GM21717 (cell line): ENCODE data around the gene DLG5.

Experiments used
- ATAC-seq: cut with Tn5 transposase; IDR thresholded peaks from one replicate; pipeline ENCODE4 v1.9.1; 2021; ENCODE audit warnings: mild to moderate bottlenecking, moderate library complexity; ENCODE audit not compliant: unreplicated experiment

DLG5 gene

DNA sequence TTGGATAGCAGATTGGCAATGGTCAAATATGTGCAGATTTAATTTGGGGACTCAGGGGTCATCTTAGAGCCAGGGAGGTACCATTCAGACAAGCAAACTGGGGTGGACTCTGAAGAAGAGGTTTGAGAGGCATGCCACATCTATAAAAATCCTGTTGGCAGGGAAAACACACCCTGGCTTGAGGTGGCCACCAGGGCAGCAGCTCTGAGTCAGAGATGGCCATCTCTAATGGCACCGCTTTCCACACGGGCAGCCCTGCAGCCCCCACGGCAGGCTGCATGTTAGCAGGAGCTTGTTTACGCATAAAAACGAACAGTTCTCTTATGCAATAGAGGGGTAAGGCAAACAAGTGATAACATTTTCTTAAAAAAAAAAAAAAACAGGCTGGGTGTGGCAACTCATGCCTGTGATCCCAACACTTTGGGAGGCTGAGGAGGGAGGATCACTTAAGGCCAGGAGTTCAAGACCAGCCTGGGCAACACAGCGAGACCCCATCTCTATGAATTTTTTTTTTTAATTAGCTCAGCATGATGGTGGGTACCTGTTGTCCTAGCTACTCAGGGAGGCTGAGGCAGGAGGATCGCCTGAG lies 14.9 kb downstream of the DLG5 start:
- no peak for ATAC-seq

DNA sequence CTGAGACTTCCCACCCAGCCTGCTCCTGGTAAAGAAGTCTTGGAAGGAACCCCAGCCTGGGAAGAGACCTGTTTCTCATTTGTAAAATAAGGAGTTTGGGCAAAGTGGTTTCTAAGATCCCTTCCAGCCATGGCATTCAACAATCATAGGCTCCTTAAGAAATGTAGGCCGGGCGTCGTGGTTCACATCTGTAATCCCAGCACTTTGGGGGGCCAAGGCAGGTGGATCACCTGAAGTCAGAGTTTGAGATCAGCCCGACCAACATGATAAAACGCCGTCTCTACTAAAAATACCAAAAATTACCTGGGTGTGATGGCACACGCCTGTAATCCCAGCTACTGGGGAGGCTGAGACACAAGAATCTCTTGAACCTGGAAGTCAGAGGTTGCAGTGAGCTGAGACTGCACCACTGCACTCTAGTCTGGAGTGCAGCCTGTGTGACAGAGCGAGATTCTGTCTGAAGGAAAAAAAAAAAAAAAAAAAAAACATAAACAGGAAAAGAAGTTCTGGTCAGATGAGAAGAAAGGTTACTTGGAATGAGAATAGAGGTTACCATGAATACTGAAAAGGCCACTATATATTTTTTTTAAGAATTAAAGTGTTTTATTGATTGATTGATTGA lies 15.9 kb downstream of the DLG5 start:
- no peak for ATAC-seq

DNA sequence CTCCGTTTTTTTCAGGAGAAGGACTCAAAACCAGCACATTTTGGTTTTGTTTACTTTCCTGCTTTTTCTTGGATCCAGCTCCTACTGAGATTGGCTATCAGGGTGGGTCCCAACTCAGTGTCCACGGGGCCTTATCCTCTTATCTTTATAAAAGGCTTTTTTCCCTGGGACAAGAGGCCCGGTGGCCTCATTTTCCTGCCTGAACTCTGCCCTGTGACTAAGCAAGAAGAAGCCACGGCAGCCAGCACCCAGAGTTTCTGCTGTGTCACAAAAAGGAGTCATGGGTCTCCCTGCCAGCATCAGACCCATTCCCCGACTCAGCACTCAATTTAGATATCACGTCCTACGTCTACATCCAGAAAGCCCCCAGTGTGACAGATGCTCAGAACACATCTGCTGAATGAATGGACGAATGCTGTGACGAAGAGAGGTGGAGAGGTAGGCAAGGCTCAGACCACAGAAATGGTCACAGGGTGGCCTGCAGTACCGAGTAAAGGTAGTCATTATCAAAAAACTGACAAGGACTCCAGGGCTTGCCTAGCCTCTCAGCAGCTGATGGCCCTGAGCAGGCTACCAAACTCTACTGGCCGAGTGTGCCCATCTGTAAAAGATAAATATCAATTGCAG lies 16.7 kb downstream of the DLG5 start:
- no peak for ATAC-seq

DNA sequence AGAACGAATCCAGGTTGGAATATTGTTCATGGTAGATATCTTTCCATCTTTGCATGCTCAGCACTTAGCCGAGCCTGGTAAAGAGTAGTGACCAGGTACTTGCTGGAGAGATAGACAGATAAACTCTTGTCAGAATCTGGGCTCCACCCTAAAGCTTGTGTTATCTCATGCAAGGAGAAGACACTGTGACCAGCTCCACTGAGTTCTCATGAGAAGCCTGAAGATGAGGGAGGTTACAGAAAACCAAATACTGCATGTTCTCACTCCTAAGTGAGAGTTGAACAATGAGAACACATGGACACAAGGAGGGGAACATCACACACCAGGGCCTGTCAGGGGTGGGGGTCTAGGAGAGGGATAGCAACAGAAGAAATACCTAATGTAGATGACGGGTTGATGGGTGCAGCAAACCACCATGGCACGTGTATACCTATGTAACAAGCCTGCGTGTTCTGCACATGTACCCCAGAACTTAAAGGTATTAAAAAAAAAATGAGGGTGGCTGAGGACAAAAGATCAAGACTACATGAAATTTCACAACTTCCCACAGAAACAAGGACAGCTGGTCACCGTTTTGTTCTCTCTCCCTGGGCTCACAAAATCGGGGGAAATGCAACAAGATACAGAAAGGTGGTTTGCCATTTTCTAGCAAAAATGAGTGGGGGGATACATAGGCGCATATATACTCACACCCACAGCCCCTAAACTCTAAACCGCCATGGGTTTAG lies 17.4 kb downstream of the DLG5 start:
- ATAC-seq = no peak

DNA sequence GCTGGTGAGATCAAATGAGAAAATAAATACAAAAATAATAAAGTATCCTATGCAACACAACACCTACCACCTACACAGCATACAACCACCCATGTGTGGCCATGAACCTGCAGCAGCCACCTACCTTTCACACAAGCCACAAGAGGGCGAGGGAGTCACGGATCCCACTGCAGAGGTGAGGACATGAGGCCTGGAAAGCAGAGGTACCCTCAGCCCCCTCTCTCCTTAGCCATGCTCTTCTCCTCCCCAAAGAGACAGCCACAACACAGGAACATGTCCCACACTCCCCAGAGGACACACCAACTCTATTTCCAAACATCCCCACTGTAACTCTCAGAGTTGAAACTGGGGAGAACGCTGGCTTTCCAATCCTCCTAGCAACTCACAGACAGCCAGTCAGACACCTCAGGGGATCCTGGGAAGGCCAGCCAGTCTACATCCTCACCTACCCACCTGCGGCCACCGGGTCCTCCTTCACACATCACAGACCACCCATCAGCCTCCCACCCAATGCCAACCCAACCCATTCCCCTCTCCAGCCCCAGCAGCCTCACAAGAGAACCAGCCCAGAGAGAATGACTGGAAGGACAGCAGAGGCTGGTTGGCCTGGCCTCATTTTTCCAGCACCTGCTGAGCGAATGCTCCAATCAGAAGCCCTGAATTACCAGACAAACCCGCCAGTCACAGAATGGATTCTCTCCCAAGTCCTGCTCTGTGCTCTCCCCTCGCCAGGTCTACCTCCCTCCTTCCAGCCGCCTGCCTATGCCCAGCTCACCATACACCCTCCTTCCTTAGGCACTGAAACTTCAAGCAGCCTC lies 18.4 kb downstream of the DLG5 start:
- ATAC-seq = no peak

DNA sequence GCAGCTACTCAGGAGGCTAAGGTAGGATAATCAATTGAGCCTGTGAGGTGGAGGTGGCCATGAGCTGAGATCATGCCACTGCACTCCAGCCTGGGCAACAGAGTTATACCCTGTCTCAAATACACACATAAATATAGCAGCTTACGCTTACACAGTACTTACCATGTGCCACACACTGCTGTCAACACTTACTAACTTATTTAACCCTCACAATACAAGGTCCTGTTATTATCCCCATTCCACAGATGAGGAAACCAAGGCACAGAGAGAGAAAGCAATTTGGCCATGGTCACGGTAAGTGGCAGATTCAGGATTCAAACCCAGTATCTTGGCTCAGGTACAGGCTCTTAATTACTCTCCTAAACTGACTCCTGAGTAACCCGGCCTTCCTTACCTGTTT lies 19.1 kb downstream of the DLG5 start:
- no peak for ATAC-seq

DNA sequence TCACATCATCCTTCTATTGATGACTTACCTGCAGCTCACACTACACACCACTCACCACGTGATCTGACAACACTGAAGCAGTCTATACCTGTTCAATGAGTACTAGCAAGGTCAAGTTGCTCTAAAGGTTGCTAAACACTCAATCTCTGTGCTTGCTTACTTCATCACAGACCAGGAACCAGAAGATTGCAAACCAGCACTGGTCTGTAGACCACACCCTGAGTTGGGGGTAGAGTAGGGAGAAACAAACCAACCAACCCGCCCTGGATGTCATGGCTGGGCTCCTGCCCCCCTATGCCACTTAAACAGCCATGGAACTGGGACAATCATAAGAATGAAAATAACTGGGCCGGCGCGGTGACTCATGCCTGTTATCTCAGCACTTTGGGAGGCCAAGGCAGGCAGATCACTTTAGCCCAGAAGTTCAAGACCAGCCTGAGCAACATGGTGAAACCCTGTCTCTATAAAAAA lies 19.6 kb downstream of the DLG5 start:
- ATAC-seq = no peak

DNA sequence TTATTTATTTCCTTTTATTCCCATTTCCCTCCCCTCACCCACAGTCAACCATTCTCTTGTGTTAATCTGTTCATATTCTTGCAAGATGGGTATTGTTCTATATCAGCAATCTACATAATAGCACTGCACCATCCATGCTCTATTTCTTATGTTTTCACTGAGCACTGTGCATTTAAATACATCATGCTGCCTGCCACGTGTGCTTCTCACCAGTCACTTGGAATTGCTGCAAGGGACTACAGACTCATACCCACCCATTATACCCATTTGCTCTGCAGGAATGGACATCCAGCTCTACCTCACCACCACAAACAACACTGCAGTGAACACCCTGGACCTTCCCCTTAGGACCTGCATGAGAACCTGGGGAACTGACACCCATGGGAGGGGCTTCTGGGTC lies 20.8 kb downstream of the DLG5 start:
- ATAC-seq = no peak

DNA sequence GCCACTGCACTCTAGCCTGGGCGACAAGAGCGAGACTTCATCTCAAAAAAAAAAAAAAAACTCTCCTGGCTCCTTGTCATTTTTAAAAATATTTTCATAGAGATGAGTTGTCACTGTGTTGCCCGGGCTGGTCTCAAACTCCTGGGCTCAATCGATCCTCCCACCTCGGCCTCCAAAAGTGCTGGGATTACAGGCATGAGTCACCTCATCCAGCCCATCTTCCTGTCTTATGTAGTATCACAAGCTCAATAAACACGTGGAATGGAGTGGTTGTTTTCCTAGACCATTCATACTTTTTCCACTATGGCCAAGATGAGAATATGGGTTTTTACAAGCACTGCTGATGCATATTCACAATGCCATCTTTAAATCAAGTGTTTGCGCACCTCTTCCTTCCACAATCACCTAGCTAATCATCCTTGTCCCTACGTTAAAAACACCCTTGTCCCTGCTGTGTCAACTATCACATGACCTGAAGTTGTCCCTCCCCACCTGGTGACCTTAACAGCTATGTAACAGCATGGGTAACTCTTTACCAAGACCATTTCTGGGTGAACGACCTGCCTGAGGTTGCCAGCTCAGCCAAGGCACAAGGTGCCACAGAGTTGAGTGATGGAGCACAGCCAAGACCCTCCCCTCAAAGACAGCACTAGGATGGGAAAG lies 21.3 kb downstream of the DLG5 start:
- ATAC-seq = no peak

DNA sequence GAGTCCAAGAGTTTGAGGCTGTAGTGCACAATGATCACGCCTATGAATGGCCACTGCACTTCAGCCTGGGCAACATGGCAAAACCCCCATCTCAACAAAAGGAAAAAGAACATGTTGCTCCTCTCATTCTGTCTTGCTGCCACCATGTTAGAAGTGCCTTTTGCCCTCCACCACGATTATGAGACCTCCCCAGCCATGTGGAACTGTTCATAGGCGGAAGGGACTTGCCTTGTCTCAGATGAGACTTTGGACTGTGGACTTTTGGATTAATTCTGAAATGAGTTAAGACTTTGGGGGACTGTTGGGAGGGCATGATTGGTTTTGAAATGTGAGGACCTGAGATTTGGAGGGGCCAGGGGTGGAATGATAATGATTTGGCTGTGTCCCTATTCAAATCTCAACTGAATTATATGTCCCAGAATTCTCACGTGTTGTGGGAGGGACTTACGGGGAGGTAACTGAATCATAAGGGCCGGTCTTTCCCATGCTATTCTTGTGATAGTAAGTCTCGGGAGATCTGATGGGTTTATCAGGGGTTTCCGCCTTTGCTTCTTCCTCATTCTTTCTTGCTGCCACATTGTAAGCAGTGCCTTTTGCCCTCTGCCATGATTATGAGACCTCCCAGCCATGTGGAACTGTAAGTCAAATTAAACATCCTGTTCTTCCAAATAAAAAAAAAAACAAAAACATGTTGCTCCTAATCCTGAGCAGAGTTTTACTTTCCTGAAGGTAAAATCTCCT lies 22.3 kb downstream of the DLG5 start:
- no peak for ATAC-seq

DNA sequence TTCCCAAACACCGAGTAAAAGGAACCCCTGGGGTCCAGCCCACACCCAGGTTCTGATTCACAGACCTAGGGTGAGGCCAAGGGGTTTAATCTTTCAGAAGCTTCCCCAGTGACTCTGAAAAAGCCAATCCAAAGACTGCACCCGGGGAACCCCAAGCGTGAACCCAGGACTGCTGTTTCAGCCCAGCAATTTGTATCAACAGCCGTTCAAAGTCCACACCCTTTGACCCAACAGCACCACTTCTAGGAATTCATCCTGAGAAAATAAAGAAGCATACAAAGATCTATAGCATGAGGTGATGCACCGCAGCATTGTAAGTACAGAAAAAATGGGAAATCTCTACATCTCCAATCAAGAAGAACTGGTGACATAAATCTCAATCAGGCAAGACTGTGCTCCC lies 24.4 kb downstream of the DLG5 start:
- ATAC-seq = no peak

DNA sequence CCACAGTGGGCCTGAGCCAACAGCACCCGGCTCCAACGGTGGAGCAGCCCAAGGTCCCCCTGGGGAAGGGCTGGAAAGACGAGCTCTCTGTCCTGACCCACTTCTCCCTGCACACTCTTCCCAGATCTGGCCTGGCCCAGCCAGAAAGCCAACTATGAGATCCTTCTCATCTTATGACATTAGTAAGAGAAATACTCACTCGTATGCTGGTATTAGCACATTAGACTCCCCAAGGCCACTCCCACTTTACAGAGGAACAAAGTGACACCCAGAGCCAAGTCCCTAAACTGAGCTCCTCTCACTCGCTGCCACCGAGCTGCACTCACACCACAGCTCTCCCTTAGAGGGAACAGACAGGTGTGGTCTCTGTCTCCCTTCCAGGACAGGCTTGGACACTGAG lies 24.8 kb downstream of the DLG5 start:
- ATAC-seq = no peak

DNA sequence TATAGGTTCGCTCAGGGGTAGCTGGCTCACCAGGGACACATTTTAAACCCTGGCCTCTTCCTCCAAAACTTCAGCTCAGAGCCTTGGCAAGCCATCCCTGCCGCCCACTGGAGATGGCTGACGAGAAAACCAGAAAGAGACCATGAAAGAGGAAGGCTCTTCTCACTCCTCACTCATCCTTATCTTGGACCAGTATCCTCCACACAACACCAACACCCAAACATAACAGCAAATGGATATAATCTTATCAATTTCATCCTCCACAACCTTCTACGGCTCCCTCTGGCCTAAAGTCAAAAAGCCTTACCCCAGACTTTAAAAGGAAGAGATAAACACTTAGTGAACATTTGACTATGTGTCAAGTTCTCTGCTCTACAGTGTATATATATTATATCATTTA lies 26.9 kb downstream of the DLG5 start:
- no peak for ATAC-seq

DNA sequence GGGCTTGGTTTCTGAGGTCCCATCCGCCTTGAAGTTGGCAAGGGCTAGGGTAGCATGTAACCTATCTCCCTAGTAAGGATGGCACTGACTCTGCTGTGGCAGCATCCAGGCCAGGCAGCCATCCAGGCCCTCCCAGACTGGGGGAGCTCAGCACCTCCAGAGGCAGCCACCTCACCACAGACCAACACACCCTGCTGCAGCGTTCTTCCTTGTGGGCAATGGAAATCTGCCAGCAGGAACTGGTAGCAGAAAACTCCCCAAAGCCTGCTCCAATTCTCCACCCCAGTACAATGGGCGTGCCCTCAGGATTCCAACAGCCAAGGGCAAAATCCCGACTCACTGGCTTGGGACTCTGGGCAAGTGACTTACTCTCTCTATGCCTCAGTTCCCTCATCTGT lies 27.5 kb downstream of the DLG5 start:
- ATAC-seq = no peak

DNA sequence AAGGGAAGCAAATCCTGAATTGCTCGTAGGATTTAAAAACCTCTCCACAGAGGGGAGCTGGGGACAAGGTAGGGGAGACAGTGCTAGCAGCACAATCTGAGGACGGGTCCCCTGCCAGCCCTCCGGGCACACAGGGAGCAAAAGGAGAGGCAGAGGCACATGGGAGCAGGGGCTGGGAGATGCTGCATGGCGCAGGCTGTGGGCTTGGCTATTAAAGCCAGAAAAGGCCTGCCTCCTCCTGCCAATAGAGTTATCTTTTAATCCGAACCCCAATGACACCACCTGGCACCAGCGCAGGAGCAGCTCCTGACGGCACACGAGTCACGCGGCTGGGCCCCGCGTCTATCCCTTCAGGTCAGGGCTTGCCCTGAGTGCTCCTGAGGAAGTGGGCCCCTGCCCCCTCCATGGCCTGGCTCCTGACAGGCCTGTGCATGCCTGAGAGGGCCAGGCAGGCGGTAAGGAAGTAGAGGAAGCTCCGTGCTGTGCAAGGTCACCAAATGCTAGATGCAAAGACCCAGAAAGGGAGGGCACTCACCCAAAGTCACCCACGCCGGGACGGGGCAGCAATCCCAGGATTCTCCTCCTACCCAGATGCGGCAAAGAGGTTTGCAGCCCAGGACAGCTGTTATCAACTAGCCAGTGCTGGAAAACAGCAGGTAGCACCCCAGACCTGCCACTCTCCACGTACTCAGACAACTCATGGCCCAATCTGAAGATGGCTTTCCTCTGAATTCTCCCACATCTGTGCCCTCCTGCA lies 28.1 kb downstream of the DLG5 start:
- ATAC-seq = no peak

DNA sequence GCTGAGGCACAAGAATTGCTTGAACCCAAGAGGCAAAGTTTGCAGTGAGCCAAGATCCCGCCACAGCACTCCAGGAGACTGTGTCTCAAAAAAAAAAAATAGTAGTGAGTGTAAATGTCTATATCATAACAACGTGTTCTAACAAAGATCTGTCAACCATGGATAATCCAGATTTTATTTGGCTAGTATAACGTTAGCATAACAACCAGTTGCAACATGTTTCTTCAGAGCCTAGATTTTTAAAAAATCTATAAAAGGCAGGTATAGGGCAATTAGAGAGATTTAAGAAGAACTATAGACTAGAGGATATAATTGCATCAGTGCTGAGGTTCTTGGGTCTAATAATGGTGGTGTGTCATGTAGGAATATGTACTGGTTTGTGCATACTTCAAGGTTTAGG lies 30.5 kb downstream of the DLG5 start:
- ATAC-seq = no peak

DNA sequence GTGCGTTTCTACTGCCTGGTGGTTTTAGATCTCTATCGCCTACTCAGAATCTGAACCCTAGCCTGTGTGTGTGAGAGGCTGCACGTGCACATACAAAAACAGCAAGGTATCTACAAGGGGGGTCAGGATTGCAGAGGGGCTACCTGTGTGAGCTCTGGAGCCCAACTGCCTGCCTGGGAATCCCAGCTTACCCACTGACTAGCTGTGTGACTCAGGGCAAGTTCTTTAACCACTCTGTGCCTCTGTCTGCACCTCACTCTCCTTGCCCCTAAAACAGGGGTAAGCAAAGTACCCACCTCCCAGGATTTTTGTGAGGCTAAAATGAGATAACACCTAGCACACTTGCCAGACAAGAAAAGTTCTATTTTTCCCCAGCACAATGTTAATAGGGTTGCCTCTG lies 32.5 kb downstream of the DLG5 start:
- ATAC-seq = no peak

DNA sequence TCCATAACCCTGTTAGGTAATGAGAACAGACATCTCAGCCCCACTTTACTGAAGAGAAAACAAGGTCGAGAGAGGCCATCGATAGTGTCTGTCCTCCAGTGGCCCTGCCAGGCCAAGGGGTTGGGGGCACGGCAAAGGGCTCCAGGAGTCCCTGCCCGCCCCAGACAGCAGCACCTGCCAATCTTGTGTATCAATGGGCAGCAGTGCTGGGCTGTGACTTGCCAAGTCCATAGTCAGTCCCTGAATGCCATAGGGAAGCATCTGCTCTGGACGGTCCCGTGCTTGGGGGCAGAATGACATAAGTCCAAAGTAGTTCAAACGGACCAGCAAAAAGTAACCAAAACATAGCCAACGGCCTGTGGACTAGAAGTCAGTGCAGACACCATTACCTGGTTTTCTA lies 33.2 kb downstream of the DLG5 start:
- ATAC-seq = no peak

DNA sequence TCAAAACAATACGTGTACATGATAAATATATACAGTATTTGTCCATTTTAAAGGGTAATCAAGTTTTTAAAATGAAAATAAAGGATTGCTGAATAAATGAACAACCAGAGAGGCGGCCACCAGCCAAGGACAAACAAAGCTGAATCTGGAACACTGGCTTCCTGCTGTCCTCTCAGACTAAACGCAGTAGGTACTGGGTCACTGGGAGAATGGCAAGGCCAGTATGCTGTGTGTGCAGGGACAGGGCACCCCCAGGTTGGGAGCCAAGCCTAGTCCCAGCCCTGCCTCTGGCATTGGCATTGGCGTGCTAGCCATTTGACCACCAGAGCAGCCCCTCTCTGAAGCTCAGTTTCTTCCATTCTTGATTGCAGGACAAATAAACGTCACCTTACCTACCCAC lies 33.8 kb downstream of the DLG5 start:
- ATAC-seq = no peak
